Measurements from ENCODE around the gene PEX11G.

The PEX11G gene

DNA sequence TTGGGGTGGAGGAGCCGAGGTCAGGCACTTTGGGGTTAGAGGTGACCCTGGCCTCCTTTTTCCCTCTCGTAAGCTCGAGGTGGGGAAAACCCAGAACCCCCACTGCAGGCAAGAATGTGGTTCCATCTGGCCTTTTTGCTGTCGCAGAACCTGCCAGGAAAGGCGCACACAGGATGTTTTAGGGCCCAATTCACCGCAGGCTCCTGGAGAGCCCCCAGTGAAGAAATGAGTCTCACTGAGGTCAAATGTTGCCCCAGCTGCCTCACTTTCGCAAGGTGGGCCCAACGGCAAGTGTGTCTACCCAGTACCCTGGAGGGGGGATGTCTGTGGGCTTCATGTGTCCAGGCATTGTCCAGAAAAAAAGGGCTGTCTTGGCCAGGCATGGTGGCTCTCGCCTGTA lies 61.8 kb downstream of the PEX11G start:
- Histone ChIP-seq H3K4me3 (replicated peaks; ENCODE audit: insufficient read depth, low read length) (no peak overlapping the region), H3K27me3 (ENCODE audit: insufficient read depth, poor library complexity, severe bottlenecking) (no peaks in the 10 kb centered on the region), H3K27ac (replicated peaks) (no peak overlapping the region)
- no peak for TF ChIP-seq GABPA (IDR thresholded peaks at IDR 0.05; ENCODE audit: low read depth)
- no peak for TF ChIP-seq SPI1 (IDR thresholded peaks at IDR 0.05; ENCODE audit: borderline replicate concordance, low read depth)
- no peak for TF ChIP-seq REST (IDR thresholded peaks at IDR 0.05; ENCODE audit: insufficient replicate concordance, low read depth)
- no peak for TF ChIP-seq POLR2AphosphoS5 (IDR thresholded peaks at IDR 0.05; ENCODE audit: low read depth)
- no peak for DNase-seq (ENCODE audit: low read depth in 1 of 2, low spot score in 1 of 2)
